ENCODE data around the gene CERK.
"Not testable (repeated sequence)": the region's sequence is repeated elsewhere in the genome, so short reads cannot be mapped to it uniquely, and the experiment has no call there.

CERK gene

DNA sequence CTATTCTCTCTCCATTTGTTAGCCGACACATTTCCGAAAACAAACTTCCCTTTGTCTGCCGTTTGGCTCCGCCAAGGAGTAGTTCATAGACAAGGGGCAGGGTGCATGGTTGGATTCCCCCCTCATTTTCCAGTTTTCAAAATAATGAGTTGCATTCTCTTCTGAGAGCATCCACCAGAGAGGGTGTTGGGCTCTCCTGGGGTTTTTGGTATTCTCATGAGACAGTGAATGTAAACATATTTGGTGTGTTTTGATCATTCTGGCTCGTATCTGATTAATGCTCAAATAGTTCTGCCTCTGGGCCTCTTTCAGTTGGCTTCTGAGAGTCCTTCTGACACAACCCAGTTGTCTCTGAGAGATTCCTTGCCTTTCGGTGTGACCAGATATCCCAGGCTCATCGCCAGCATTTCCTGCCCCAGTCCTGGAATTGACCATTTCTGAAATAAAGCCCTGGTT lies 96.2 kb downstream of the CERK start:
- Histone ChIP-seq H3K27me3 (ENCODE audit: insufficient read depth, low read length) (no peaks in the 10 kb centered on the region), H3K4me3 (ENCODE audit: low read length) (no peak overlapping the region), H3K36me3 (ENCODE audit: insufficient read depth, low read depth, low read length) (no peaks in the 10 kb centered on the region), H3K27ac (ENCODE audit: low read length) (no peak overlapping the region), H3K4me1 (ENCODE audit: insufficient read depth, low read length) (no peaks in the 10 kb centered on the region), H3K9me3 (ENCODE audit: insufficient read depth, low read depth, low read length) (no peaks in the 10 kb centered on the region), H3K9ac (ENCODE audit: low read depth, low read length) (no peak overlapping the region)

DNA sequence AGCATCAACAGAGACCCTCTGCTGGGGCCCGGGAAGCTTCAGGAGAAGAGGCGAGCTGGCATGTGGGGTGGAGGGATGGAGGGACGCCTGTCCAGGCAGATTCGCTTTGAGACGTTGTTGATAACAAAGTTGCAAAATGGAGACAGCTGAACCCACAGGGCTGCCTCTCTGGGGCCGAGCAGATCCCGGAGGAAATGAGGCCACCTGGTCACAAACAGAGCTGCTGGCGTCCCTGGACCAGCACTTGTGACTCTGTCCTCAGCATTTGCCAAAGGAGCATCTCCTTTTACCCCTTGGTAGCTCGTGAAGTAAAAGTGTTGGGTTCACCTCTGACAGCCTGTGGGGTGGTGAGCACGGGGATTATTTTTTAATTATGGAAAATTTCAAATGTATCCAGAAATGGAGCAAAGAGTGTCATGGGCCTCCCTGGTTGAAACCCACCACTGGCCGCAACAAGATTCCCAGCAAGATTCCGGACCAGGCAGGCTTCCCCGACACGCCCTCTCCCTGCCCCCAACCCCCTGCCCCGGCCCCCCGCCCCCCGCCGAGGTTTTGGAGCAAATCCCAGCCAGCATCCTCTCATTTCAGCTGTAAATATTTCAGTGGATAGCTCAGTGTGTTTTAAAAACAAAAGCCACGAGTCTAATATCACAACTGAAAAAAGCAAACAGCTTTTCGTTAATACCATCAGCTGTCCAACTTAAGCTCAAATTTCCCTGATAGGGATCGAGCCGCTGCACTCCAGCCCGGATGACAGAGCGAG lies 97.6 kb downstream of the CERK start:
- Histone ChIP-seq H3K27ac (ENCODE audit: low read length) (no peak overlapping the region), H3K36me3 (ENCODE audit: insufficient read depth, low read depth, low read length) (no peaks in the 10 kb centered on the region), H3K9me3 (ENCODE audit: insufficient read depth, low read depth, low read length) (no peaks in the 10 kb centered on the region), H3K27me3 (ENCODE audit: insufficient read depth, low read length) (no peaks in the 10 kb centered on the region), H3K9ac (ENCODE audit: low read depth, low read length) (no peak overlapping the region; the same call in 1 of the 2 replicates), H3K4me1 (ENCODE audit: insufficient read depth, low read length) (no peaks in the 10 kb centered on the region), H3K4me3 (ENCODE audit: low read length) (no peak overlapping the region)

DNA sequence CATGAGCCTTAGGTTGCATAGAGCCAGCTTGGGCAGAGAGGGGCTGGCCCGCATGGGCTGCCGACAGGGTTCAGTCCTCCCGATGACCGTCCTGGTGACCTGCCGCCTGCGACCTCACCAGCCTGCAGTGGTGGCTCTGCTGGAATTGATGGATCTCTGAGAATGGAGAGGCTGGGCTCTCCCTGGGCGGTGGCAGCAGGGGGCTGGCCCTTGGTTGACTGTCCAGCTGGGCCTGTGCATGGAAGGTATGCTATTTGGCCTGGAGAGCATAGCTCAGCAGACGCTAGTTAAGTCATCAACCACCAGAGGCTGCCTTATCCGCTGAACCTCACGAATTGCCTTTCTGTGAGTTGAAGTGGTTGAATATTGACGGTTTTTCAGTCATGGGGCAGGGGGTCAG lies 98.2 kb downstream of the CERK start:
- H3K27me3 ChIP-seq (ENCODE audit: insufficient read depth, low read length), result no peaks in the 10 kb centered on the region
- H3K4me1 ChIP-seq (ENCODE audit: insufficient read depth, low read length), result no peaks in the 10 kb centered on the region
- no peaks in the 10 kb centered on the region for H3K9me3 ChIP-seq (ENCODE audit: insufficient read depth, low read depth, low read length)
- no peak overlapping the region; the same call in 1 of the 2 replicates for H3K9ac ChIP-seq (ENCODE audit: low read depth, low read length)
- H3K36me3 ChIP-seq (ENCODE audit: insufficient read depth, low read depth, low read length), result no peaks in the 10 kb centered on the region
- no peak overlapping the region for H3K27ac ChIP-seq (ENCODE audit: low read length)
- H3K4me3 ChIP-seq (ENCODE audit: low read length), result no peak overlapping the region

DNA sequence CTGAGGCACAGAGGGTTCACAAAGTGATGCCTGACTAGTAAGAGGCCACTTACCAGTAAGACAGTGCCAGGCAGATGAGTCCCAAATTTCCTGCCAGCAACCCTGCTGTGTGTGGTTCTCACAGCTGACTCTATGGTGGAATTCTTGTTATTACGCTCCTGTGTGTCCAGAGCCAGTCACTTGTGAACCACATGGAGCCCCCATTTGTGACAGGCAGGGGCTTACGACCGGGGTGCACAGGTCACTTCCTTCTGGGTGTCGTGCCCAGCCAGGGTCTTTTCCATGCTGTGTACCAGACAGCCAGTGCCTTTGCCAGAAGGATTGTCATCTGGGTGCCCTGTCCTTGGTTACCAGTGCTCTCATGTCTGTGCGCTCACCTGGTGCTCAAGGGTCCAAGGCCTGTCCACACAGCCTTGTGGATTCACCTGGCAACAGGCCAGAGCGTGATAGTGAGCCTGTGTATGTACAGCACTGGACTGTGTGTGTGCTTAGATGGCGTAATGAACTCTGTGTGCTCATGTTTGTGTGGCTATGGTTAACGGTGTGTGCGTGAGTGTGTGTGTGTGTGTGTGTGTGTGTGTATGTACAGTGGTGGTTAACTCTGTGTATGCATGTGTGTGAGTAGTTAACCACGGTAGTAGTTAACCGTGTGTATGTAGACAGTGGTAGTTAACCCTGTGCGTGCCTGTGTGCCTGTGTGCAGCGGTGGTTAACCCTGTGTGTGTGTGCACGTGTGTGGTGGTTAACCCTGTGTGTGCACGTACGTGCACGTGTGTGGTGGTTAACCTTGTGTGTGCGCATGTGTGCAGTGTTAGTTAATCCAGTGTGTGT lies 99.2 kb downstream of the CERK start:
- no peak overlapping the region for H3K9ac ChIP-seq (ENCODE audit: low read depth, low read length)
- H3K9me3 ChIP-seq (ENCODE audit: insufficient read depth, low read depth, low read length), result no peaks in the 10 kb centered on the region
- no peaks in the 10 kb centered on the region for H3K27me3 ChIP-seq (ENCODE audit: insufficient read depth, low read length)
- no peaks in the 10 kb centered on the region for H3K4me1 ChIP-seq (ENCODE audit: insufficient read depth, low read length)
- H3K36me3 ChIP-seq (ENCODE audit: insufficient read depth, low read depth, low read length), result no peaks in the 10 kb centered on the region
- H3K27ac ChIP-seq (ENCODE audit: low read length), result no peak overlapping the region
- H3K4me3 ChIP-seq (ENCODE audit: low read length), result no peak overlapping the region

DNA sequence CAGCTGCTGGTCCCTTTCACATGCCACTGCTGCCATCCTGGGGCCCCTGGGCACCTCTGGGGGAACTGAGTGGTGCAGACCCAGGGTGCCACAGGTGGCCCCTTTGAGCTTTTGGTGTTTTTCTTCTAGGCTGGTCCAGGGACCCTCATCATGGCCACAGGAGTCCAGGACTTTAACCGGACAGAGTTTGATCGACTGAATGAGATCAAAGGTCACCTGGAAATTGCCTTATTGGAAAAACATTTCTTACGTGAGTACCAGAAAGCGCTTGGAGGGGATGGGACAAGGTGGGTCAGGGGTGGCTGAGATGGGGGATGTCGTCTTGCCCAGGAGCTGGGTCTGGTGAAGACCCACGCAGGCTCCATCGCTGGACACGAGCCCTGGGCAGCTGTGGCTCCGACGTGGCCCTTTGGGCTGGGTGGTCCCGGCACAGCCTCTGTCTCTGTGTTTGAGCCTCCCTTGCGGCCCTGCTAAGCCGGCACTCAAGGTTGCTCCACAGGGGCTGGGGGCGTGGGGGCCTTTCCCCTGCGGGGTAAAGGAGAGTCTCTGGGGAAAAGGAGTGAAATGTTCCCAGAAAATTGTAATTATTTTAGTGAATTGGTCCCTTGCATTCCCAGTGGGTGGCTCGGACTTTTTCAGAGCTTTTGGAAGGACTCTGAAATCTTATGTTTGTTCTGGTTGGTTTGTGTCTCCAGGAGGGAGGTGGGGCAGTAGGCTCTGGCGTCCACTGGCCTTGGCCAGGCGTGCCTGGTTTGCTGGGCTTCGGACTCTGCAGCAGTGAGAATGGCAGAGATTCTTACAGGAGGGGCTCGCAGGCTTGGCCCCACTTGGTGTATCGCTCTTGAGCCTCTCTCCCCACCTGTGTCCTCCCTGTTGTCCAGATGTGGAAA lies 100.1 kb downstream of the CERK start:
- Histone ChIP-seq H3K36me3 (ENCODE audit: insufficient read depth, low read depth, low read length) (no peaks in the 10 kb centered on the region), H3K27ac (ENCODE audit: low read length) (no peak overlapping the region), H3K27me3 (ENCODE audit: insufficient read depth, low read length) (no peaks in the 10 kb centered on the region), H3K9ac (ENCODE audit: low read depth, low read length) (no peak overlapping the region), H3K4me1 (ENCODE audit: insufficient read depth, low read length) (no peaks in the 10 kb centered on the region), H3K4me3 (ENCODE audit: low read length) (no peak overlapping the region), H3K9me3 (ENCODE audit: insufficient read depth, low read depth, low read length) (no peaks in the 10 kb centered on the region)

DNA sequence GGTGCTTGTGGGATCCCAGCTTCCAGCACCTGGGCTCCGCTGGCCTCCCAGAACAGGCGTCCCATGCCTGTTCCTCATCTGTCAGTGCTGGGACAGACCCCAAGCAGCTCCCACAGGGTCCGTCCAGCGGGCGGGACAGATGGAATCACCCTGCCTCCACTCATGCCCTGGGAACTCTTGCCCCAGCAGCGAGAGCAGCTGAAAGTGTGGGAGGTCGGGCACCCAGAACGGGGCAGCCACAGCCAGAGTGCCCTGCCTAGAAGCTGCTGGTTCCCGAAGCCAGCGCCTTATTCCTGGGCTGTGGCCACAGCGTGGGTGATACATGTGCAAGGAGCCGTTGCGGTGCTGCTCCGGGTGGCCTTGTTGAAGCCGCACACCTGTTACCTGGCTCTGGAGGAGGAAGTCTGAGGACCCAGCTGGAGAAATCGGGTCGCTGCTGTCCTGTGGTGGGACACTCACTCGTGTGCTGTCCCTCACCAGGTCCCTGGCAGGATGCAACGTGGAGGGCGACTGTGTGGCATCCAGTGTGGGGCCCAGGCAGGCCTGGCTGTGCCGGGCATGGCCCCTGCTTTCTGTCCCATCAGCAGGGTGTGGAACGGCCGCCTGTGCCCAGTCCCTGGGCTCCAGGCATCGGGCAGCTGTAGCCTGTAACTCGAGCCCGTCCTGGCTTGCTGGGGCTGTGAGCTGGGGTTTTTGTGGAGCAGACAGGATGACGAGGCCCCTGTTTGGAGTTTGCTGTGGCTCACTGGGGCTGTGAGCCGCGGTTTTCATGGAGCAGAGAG lies 101.6 kb downstream of the CERK start:
- no peaks in the 10 kb centered on the region for H3K36me3 ChIP-seq (ENCODE audit: insufficient read depth, low read depth, low read length)
- no peak overlapping the region for H3K9ac ChIP-seq (ENCODE audit: low read depth, low read length)
- H3K27me3 ChIP-seq (ENCODE audit: insufficient read depth, low read length), result no peaks in the 10 kb centered on the region
- H3K9me3 ChIP-seq (ENCODE audit: insufficient read depth, low read depth, low read length), result no peaks in the 10 kb centered on the region
- H3K4me1 ChIP-seq (ENCODE audit: insufficient read depth, low read length), result no peaks in the 10 kb centered on the region
- no peak overlapping the region for H3K4me3 ChIP-seq (ENCODE audit: low read length)
- H3K27ac ChIP-seq (ENCODE audit: low read length), result no peak overlapping the region

DNA sequence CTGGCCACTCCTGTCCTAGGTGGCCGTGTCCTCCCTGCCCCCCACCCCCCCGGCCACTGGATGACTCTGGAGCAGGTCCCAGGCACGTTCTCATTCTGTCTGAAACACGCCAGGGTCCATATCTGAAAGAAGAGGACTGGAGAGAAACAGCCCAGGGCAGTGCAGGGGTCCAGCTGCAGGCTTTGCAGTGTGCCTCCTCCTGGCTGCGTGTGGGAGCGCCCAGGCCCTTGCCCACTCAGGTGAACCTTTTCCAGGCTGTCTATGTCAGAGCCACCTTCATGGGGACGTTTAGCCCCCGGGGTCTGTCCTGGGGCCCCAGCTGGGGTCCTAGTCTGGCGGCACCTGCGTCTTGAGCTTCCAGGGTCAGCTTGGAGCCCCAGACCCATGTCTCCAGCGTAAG lies 102.3 kb downstream of the CERK start:
- Histone ChIP-seq H3K27ac (ENCODE audit: low read length) (no peak overlapping the region), H3K36me3 (ENCODE audit: insufficient read depth, low read depth, low read length) (no peaks in the 10 kb centered on the region), H3K9ac (ENCODE audit: low read depth, low read length) (no peak overlapping the region), H3K9me3 (ENCODE audit: insufficient read depth, low read depth, low read length) (no peaks in the 10 kb centered on the region), H3K4me3 (ENCODE audit: low read length) (no peak overlapping the region), H3K4me1 (ENCODE audit: insufficient read depth, low read length) (no peaks in the 10 kb centered on the region), H3K27me3 (ENCODE audit: insufficient read depth, low read length) (no peaks in the 10 kb centered on the region)

DNA sequence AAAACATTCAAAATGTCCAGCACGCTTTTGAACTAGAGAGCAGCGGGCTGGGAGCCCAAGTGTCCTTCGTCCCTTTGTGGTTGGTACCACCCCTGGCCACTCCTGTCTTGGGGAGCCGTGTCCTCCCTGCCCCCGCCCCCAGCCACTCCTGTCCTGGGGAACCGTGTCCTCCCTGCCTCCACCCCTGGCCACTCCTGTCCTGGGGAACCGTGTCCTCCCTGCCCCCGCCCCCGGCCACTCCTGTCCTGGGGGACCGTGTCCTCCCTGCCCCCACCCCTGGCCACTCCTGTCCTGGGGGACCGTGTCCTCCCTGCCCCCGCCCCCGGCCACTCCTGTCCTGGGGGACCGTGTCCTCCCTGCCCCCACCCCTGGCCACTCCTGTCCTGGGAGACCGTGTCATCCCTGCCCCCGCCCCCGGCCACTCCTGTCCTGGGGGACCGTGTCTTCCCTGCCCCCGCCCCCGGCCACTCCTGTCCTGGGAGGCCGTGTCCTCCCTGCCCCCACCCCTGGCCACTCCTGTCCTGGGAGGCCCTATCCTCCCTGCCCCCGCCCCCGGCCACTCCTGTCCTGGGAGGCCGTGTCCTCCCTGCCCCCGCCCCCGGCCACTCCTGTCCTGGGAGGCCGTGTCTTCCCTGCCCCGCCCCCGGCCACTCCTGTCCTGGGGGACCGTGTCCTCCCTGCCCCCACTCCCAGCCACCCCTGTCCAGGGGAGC lies 102.9 kb downstream of the CERK start:
- not testable (repeated sequence) for H3K4me3 ChIP-seq (ENCODE audit: low read length); H3K27ac ChIP-seq (ENCODE audit: low read length); H3K4me1 ChIP-seq (ENCODE audit: insufficient read depth, low read length); H3K9me3 ChIP-seq (ENCODE audit: insufficient read depth, low read depth, low read length); H3K9ac ChIP-seq (ENCODE audit: low read depth, low read length); H3K27me3 ChIP-seq (ENCODE audit: insufficient read depth, low read length); H3K36me3 ChIP-seq (ENCODE audit: insufficient read depth, low read depth, low read length)

All from iPS-20b (cell line).